Right kidney (tissue), 1 donor: Measurements from ENCODE around the gene HNRNPAB.
A peak's percentile ranks its signal among the peaks of the same experiment; 100 is the strongest.
"Not testable (repeated sequence)": the region's sequence is repeated elsewhere in the genome, so short reads cannot be mapped to it uniquely, and the experiment has no call there.

Experiments used
- DNase-seq: peaks from one replicate; pipeline ENCODE4 v3.0.0-alpha.2; 2016

Gene HNRNPAB

DNA sequence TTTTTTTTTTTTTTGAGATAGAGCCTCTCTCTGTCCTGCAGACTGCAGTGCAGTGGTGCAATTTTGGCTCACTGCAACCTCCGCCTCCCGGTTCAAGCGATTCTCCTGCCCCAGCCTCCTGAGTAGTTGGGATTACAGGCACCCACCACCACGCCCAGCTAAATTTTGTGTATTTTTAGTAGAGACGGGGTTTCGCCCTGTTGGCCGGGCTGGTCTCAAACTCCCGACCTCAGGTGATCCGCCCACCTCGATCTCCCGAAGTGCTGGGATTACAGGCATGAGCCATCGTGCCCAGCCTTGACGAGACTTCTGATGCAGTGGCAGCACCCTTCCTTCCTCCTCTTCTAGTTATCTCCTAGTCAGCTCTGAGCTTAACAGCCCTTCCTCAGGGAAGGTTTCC is 24.8 kb downstream of the HNRNPAB start:
- not testable (repeated sequence) for DNase-seq

DNA sequence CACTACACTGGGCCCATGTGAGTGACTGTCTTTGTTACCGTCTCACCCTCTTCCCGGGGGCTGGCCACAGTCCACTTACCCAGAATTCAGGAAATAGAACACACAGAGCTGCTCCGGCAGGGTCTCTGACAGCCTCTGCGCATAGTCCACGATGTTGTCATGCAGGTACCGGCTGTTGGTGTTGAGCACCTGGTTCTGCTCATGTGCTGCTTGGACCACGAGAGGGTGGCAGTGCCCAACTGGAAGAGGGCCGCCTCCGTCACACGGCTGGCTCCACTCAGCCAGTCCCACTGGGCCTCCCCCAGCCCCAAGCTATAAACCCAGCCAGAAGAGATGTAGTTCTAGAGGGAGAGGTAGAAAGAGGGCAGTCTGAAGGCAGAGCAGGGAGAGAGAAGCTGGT is 25.5 kb downstream of the HNRNPAB start:
- DNase-seq = no peak

DNA sequence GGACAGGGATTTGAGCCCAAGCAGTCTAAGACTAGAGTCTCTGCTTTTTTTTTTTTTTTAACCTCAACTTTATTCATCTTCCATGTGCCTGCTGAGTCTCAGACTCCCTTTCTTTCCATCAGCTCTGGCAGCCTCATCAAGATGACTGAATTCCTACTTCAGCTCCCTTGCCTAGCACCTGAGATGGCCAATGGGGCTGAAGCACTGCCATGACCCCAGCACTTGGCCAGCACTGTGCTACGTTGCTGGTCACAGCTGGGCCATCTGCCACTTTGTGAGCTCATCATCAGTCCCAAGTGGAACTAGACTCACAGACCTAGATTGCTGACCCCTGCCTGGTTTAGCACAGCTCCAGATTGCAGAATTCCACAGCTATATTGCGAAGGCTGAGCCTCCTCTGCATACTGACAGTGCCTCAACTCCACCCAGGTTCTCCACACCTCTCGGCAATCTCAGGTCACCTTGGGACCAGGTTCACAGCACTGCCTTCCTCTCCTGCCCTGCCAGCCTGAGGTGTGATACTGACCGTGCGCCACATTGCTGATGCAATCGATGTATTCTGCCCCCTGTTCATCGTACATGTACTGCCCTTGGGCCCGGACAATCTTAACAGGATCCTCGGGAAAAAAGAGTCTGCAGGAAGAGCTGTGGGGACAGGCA is 26.7 kb downstream of the HNRNPAB start:
- no peak for DNase-seq

GRCh38 chr5:178231539-178232123 is 27.3 kb downstream of the HNRNPAB start:
- no peak for DNase-seq

DNA sequence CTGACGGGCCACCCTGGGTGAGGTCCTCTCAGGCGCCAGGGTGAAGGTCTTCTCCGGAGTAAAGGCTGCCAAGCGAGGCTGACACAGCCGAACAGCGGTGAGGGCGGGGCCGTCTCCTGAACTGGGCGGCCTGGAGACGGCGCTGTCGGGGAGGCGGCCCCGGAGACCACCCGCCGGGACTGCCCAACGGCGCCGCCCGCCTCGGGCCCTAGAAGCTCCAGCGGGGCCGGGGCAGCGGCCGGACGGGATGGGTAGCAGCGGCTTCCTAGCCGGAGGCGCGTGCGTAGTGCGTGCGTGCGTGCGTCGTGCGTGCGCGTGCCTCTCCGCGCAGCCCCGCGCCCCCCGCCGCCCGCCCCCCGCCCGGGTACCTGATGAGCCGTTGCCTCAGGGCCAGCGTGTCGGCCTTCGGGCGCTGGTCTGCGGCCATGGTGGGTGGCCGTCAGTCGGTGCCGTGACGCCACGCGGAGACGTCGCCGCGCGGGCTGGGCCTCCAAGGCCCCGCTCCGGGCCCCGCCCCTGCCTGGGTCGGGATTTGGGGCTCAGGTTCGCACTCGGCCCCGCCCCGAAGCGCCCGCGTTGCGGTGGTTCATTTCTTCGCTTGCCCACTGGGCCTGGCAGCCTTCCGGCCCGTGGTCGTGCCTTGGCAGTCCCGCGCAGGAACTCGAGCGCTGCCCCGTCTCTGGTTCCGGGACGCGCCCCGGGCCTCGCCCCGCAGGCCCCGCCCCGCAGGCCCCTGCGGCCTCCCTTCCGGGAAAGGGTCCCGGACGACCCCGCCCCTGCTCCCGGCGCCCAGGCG is 28.0 kb downstream of the HNRNPAB start, which contains the start of gene PHYKPL:
Gene PHYKPL (minus strand): TSS at position 679 of the 796 bp plus-strand sequence. CDS start 252 bp downstream, at position 427.
- DNase-seq = peak; percentile 89

DNA sequence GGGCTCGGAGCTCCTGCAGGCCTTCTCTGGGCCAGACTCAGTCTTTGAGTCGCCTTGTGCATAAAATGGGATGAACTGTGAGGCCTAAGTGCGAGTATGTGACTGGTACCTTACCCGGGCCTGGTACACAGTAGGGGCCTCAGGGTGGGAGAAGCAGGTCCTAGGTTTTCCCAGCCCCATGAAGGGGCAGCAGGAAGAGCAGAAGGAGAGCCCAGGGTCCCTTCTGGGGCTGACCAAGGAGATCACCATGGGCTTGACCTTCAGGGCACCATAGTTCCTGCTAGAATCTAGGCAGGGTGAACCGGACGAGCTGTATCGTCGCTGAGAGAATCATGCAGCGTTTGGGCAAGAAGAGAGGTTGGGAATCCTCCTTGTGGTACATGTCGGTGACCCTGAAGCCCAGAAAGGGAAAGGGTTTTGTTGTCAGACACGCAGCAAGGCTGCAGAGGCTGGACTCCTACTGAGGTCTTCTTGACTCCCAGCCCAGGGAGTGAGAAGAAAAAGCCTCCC is 28.6 kb downstream of the HNRNPAB start:
- no peak for DNase-seq

- DNase-seq = no peak
Observed at GRCh38 chr5:178234121-178234749, 29.9 kb downstream of the HNRNPAB start.

DNA sequence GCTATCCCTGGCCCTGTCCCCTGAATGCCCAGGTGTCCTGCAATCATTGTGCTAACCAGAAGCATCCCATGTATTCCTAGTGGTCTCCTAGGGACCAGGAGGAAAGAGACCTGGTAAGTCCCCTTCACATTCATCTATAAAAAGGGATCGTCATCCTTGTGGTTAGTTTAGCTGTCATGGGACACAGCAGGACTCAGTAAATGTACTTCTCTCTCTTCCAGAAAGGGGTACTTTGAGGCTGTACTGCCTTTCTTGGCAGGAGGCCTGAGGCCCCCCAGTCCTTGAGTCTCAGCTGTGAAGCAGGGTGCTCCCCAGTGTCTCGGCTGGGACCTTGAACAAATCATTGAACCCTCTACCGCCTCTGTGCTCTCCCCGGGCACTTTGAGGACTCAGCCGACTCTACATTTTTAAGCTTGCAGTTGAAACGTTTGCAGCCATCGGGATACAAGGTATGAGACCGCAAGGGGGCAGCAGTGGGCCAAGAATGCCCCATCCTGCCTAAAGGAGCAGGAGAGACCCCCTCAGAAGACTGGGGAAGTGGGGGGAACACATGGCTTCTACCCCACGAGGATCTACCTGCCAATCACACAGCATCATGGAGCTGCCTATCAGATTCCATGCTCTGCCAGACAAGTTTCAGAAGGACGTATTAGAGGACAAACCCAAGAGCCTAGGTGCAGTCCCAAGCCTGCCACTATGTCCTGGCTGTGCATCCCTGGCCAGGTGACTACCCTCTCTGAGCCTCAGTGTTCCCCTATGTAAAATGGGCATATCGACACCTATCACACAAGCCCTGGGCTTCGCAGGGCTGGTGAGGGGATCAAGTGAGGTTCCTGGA is 30.6 kb downstream of the HNRNPAB start:
- peak; percentile 62 for DNase-seq

GRCh38 chr5:178235588-178235974 is 31.2 kb downstream of the HNRNPAB start:
- no peak for DNase-seq

GRCh38 chr5:178236126-178236525 is 31.8 kb downstream of the HNRNPAB start:
- no peak for DNase-seq

DNA sequence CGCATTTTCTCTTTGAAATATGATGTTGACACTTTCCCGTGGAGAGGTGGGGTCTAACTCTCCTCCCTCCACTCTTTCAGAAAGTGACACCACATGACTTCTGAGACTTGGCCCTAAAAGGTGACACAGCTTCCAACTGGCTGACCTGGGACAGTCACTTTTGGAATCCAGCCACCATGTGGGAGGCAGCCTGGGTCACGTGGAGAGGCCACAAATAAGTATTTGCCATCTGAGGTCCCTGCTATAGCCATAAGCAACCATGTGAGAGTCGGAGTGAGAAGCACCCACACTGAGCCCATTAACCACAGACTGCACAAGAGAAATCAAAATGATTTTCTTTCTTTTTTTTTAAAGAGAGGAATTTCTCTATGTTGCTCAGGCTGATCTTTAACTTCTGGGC is 32.3 kb downstream of the HNRNPAB start:
- DNase-seq = no peak

GRCh38 chr5:178237431-178238312 is 33.3 kb downstream of the HNRNPAB start:
- no peak for DNase-seq

GRCh38 chr5:178238313-178238635 is 33.9 kb downstream of the HNRNPAB start:
- DNase-seq = no peak

GRCh38 chr5:178238711-178239592 is 34.6 kb downstream of the HNRNPAB start:
- no peak for DNase-seq

DNA sequence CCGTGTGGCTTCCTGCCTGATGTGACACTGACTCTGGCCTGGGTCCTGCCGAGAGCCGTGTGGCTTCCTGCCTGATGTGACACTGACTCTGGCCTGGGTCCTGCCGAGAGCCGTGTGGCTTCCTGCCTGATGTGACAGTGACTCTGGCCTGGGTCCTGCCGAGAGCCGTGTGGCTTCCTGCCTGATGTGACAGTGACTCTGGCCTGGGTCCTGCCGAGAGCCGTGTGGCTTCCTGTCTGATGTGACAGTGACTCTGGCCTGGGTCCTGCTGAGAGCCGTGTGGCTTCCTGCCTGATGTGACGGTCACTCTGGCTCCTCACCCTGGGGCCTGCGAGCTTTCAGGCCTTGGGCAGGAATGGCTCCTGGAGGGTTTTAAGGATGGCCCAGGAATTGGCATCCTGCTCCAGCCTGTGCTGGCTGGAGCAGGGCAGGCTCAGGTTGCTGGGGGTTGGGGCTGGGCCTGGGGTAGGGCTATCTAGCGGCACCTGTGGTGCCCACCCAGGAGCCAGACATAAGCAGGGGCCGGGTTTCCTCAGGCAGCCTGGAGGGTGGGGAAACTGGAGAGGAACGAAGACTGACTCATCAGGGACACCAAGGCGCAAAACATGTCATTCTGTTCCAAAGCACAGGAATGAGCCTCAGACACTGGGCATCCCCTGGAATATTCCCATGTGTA is 35.4 kb downstream of the HNRNPAB start:
- not testable (repeated sequence) for DNase-seq

GRCh38 chr5:178240341-178240741 is 36.0 kb downstream of the HNRNPAB start:
- no peak for DNase-seq

DNA sequence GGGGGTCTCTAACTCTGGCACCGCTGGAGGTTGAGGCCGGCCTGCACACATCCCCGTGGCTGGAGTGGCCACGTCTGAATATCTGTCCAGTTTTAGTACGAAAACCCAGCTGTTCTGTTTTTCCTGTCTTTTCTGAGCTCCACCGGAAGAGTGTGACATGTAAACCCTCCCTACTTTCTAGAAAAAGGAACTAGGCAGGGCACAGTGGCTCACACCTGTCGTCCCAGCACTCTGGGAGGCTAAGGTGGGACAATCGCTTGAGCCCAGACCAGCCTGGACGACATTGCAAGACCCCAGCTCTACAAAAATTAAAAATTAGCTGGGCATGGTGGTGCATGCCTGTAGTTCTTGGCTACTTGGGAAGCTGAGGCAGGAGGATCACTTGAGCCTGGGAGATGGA is 36.4 kb downstream of the HNRNPAB start:
- no peak for DNase-seq

DNA sequence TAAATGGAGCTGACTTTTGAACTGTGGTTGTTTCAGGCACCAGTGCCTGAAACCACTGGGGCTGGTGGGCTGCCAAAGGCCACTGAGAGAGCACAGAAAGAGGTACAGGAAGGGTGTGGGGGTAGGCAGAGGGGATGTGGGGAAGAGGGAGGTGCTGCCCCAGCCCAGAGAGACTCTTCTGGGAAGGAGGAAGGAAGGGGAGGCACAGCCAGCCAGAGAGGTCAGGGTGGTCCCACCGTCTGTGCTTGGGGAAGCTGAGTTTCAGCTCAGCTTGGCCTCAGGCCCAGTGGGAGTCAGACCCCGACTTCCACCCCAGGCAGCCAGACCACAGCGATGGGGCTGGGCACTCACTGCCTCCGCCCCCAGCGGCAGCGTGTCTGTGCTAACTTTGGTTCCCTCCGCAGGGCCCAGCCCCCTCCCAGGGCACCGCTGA is 36.9 kb downstream of the HNRNPAB start:
- no peak for DNase-seq

GRCh38 chr5:178241688-178242231 is 37.4 kb downstream of the HNRNPAB start:
- no peak for DNase-seq
